GM21737 (cell line): Measurements from ENCODE around the gene ACVR2A.

Experiments
- ATAC-seq: cut with Tn5 transposase; IDR thresholded peaks from one replicate; pipeline ENCODE4 v1.9.1; 2021; ENCODE audit warnings: mild to moderate bottlenecking, moderate library complexity; ENCODE audit not compliant: unreplicated experiment

Gene ACVR2A

DNA sequence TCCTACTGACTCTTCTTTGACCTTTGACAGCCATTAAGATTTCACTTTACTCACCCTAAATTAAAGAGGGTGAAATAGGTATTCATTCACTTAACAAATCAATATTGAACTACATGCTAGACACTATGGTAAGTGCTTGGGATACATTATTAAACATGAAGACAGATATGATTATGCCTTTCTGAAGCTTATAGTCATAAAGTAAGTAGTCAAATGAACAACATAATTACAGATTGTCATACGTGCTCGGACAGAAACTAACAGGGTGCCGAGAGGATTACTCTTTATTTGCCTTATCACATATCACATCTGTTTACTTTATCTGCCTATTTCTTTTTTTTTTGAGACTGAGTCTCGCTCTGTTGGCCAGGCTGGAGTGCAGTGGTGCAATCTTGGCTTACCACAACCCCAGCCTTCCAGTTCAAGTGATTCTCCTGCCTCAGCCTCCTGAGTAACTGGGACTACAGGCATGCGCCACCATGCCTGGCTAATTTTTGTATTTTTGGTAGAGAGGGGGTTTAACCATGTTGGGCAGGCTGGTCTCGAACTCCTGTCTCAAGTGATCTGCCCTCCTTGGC is 9.8 kb downstream of the ACVR2A start:
- ATAC-seq, result no peak

DNA sequence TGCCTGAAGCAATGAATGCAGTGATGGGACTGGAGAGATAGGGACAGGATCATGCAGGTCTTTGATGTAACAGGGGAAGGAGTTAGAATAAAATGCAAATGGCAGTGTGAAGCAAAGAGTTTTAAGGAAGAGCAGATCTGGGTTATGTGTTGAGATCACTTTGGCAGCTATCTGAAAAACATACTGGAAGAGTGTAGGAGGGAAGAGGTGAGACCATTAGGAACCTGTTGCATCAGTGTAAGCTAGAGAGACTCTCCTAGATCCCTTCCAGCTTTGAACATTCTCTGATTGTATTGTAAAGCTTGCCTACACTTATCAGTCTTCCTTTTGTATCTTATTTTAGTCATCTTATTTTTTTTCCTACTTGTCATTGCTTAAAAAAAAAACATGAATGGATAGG is 10.5 kb downstream of the ACVR2A start:
- no peak for ATAC-seq

DNA sequence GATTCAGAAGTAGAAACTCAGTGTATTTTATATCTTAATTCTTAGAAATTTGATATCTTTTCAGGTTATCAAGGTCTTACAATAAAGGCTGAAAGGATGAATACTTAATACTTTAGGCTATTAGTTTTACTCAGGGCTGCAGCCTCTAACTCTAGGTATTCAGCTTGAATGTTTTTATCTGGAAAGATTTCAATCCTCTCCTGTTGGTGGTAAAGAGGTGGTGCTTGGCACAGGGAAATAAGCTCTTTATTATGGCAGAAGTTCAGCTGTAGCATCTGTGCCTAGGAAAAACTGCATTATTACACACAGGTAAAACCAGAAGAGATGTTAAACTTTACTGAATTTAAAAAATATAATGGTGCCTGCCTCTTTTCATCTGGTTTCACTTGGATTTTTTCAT is 11.1 kb downstream of the ACVR2A start:
- no peak for ATAC-seq

DNA sequence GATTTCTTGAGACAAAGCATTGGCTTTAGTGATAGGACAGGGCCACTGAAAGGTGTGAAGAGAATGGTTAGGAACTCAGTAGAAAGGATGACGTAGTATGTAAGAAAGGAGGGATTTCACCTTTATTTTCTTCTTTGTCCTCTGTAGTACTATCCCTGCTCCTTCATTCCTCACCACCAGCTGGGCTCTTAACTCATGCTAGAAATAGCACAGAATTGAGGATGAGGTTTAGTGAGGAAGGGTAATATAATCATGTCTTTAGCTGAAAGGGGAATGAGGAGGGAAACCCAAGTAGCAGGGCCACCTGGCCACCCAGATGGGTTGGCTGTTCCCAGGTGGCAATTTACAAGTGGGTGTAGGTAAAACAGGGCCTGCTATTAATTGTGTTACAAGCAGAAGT is 15.2 kb downstream of the ACVR2A start:
- ATAC-seq, result no peak

DNA sequence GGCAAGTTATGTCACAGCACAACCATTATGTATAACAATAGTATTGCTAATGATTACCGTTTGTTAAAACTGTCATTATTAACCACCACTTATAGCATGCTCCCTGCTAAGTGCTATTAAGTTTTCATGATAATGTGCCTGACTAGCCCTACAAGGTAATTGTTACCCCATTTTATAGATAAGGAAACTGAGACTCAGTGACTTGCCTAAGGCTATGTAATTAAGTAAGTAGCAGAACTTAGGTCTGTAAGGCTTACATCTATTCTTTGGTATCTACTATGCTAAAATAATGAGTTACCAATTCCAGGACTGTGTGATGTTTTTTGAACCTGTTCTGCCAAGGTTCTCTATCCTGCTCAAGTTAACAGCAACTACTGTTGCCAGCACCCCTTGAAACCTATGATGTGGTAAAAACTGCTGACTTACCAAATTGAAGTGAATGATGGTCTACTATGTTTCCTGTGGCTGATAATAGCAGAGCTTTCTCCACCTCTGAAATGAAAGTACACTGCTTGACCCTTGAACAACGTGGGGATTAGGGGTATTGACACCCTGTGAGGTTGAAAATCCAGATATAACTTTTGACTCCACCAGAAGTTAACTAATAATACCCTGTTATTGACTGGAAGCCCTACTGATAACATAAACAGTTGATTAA is 18.2 kb downstream of the ACVR2A start:
- ATAC-seq, result no peak

DNA sequence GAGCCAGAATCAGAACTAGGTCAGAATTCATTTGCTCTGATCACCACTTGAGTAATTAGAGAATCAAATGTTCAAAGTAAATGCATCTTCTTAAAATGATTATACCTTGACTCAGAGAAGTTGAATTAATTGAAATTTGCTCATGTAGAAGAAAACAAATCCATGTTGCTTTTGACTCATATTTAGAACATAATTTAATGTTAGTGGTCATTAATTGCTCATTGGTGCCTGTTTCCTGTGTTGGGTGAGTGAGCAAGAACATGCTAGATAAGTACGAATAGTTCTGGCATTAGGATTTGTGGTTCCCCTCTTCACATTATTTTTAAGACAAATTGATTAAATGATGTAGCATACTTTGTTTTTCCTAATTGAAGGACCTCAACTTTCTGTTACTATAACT is 19.0 kb downstream of the ACVR2A start:
- no peak for ATAC-seq

DNA sequence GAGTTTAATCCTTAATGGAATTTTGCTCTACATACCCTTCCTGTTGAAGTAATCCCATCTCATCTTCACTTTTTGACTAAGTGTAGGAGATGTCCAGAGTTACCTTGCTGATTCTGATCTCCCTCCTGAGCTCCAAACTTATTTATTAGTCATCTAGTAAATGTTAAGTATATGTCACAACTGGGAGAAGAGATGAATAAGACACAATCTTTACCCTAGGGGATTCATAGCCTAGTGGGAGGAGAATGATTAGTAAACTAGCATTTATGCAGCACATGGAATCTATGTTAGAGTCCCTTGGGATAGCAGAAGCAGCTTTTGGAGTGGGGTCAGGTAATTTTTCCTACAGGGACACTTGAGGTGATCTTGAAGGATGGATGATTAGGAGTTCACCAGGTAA is 20.7 kb downstream of the ACVR2A start:
- no peak for ATAC-seq

DNA sequence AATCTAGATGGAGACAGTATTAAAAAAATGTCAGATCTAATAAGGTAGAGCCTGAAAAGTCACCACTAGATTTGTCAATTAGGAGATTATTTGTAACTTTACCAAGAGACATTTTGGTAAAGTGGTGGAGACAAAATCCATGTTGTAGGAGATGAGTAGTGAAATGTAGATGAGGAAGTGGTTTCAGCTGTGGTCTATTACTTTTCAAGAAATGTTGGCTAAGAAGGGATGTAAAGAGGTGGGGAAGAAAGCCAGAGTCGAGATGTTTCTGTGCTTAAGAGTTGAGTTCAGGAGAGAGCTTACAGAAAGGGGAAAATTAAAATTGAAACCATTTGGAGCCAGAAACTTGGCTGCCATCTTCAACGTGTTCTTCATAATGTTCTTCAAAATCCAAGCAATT is 22.2 kb downstream of the ACVR2A start:
- no peak for ATAC-seq

DNA sequence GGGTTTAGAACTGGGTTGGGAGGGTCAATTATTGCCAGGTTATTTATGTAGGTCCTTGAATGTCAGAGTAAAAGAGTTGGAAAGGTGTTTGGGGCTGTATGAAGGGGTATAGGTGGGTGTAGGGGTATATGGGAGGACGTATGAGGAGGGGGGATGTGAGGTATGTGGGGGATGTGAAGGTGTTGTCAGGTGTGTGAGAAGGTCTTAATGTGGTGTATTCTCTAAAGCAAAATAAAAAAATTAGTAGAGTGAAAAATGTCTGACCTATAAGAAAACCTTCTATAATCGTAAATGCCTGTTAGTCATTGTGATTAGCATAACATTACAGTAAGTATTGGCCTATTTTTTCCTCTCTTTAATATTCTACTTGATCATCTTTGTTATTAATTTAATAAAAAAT is 25.1 kb downstream of the ACVR2A start:
- no peak for ATAC-seq

DNA sequence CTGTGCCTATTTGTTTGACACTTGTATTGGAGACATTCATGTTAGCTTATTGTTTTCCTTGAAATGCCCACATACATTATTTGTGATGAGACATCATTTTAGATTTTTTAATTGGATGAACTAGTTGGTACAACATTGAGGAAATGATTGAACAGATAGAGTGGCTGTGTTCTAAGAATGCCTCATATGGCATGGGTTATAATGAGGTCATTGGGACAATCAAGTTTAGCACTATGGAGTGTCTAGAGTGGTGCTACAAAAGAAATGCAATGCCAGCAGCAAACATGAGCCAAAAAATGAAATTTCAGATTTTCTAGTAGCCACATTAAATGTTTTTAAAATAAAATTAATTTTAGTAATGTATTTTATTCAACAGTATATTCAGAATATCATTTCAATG is 28.1 kb downstream of the ACVR2A start:
- ATAC-seq, result no peak

DNA sequence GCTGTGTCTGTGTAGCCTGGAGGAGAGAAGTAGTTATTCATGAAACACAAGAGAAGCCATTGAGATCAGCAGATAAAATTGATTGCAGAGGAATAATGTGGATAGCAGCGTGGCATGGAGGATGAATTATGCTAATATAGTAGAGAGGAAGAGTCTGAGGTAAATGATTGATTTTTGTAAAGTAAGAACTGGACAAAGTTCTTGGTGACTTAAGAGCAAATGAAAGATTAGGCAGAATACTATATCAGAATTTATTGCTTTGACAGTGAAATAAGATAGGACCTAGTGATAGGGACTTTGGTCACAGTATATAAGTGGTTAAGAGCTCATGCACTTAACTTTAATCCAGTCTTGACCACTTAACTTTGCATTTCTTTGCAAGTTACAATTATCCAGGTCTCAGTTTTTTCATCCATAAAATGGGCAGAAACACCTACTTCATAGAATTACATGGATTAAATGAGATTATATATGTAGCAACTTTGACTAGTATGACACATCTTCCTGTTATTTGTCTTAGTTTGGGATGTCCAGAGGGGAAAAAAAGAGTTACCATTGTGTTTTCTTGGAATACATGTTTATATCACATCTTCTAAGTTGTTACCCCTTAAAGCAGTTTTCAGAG is 29.1 kb downstream of the ACVR2A start:
- no peak for ATAC-seq

DNA sequence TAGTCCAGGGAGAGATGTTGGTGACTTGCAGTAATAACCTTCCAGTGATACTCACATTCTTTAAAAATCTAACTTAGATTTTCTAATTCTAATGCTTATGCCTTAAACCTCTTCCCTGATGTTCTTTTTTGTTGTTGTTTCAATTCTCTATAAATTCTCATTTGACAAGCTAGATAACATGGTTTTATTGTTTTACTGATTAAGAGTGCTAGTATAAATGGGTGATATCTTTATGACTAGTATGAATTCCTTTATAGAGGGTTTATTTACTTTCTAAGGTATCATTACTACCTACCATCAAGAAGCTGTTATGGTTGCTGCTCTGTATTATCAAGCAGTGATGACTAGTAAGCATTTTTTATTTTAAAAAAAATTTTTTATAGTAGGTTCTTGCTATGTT is 35.0 kb downstream of the ACVR2A start:
- ATAC-seq, result no peak

DNA sequence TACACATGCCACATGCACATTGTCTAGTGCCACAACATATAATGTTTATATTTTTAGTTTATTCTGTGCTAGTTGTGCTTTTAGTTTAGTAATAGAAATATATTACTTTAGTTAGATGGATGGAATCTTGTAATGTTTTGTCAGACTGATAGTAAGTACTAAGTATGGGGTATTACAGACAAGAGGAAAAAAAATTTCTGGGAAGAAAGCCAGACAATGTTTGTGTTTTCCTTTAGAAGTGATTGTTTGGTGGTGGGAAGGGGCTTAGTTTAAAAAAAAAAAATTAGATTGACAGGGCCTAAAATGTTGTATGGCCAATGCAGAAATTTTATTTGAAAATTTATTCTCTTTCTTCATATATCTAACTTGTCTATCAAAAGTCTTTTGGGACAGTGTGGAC is 37.8 kb downstream of the ACVR2A start:
- no peak for ATAC-seq

DNA sequence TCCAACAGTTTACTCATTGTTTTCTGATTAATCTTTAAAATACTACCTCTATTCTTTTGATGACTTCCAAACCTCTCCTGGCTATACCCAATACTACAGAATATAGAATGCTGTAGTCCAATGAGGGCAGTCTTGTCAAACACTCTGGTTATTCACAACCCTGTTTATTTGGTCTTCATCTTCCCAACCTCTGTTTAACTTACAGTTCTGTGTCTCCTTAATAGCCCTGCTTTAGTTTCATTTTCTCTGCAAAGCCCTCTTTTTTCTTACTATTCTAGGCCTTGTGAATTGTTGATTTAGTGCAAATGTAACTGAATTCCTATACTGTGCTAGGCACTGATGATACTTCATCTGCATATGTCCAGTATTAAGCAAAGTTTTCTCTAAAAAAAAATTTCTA is 40.0 kb downstream of the ACVR2A start:
- no peak for ATAC-seq

DNA sequence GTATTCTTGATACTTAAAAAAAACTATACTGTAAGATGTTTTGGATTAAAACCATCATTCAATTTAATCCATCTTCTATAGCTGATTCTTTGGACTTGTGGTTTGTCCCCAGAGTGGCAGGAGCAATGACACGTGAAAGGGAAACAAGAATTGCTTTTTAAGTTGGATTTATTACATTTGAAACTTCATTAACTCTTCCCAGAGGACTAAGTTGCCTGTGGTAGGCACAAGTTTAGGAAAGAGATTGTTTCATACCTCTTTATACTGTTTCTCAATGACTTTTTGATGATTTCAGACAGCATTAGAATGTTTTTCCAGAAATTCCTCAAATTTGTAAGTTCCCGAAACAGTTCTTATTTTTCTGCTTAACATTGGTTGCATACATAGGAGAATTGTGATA is 41.3 kb downstream of the ACVR2A start:
- no peak for ATAC-seq

DNA sequence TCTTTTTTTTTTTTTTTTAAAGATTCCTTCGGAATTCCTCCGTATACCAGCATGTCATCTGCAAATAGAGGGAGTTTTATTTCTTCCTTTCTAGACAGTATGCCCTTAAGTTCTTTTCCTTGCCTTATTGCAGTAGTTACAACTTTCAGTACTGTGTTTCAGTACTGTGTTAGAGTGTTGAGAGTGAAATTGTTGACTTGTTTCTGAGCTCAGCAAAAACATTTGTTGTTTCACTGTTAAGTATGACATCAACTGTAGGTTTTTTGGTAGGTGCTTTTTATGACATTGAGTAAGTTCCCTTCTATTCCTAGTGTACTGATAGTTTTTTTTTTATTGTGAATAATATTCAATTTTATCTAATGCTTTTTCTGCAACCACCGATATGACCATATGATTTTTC is 43.9 kb downstream of the ACVR2A start:
- ATAC-seq, result no peak

DNA sequence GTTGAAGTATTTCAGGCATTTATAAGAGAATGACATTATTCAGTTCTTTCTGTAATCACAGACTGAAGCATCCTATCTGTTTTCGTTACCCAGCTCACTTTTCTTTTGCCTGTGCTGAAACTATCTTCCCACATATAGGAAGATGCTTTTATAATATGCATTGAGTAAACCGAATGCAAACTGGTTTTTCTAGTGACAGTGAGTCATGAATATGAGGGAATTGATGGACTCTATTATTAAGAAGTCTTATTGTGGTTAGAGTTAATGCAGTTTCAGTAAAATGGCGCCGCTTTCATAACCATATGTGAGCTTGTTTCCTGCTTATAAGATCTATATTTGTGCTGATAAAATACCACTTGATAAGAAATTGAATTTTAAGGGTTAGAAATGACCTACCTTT is 59.2 kb downstream of the ACVR2A start:
- ATAC-seq, result no peak

DNA sequence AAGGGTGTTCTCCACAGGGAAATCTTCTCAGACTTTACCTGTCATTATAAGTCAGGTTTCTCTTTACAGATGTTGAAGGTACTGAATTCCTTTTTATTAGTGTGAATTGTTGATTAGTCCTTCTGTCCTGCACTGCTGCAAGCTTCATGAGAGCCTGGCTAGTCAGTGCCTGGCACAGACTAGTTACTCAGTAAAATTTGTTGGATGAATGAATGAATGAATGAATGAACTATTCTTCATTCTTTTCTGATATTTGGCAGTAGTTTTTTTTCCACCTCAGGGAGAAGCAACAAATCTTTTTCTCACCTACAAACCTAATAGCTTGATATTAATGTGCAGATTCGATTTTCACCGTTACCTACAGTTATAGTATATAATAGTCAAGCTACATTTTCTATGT is 64.3 kb downstream of the ACVR2A start:
- no peak for ATAC-seq

DNA sequence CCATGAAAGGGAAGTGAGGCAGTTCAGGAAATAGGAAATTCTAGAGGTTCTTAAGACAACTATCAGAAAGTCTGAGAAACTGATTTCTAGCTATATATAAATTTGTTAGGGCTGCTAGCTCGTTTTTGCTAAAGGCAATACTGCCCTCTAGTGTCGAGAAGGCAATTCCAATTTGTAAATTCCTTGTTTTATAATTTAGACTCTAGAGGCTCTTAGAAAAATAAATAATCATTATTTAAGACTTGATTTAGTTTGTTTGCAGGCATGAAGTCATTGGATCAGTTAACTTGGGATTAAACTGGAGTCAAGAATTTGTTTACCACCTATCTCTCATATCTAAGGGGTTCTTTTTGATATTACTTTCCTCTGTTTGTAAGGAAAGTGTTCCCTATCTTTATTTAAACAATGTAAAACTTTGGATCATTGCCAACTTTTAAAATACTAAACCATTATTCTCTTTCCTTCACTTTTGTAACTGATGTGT is 66.2 kb downstream of the ACVR2A start:
- ATAC-seq, result no peak

DNA sequence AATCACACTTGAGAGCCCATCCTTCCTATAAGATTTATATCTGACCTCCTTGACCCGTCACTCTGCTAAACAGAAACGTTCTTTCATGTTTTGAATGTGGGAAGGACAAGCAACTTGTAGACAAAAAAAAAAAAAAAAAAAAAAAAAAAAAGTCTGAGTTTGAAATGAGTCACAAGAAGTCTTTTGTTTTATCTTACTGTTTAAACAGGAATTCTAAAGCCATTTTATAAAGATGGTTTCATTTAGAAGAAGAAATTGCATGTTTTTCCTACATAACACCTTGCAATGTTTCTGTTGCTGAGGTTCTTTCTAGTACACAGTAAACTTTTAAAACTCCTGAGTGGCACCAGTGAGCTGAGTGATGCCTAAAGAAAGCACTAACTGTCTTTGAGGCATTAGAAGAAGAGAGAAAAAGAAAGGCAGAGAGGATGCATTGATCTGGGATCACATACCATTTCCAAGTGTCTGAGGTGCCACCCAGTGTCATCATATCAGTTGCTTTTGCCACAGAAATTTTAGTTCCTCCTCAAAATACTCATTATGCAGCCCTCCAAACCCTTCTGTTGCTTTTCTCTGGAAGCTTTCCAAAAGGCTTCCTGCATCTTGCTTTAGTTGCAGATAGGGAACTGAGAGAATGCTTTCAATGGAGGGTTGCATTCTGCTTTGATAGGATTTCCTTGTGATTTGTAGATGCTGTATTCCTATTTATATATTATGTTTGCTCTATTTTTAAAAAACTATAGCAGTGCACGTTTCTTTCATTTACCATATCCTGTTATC is 69.1 kb downstream of the ACVR2A start:
- ATAC-seq, result no peak

DNA sequence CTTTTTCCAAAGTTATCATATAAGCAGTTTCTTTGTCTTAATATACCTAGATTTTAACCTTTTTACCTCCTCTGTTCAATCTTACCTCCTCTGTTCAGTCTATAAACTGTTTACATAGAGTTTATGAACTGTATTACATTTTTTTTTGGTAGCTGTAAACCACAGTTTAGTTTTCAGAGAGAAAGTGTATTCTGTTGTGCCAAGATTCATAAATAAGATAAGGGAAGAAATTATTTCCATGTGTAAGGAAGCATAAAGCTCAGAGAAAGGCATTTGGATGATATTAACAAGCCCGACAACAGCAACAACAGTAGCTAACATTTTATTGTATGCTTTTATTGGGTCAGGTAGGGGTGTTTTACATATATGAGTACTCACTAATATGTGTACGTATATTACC is 71.2 kb downstream of the ACVR2A start:
- no peak for ATAC-seq

DNA sequence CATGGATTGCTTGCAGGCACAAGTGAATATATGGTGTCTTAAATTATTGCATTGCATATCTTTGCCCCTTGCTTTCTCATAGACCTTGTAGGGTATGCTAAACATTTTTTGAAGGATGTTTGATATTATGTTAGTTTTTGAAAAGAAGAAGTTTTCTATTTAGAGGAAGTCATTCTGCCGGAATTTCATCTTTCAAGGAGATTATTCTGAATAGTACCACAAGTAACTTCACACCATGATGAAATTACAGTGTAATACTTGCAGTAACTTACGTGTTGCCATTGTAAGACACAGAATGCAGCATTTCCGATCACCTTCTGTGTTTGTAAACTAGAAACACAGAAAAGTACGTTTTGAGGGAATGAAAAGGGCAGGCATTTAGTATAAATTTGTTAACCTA is 71.9 kb downstream of the ACVR2A start:
- no peak for ATAC-seq
